H1 (cell line): ENCODE measurements around the gene KLHL28. TPM values are rescaled to one million over a fixed set of nuclear protein-coding genes. Genes with fewer than 3 reads are reported as not detected.
A peak's percentile ranks its signal among the peaks of the same experiment; 100 is the strongest.

Source experiments
- CTCF ChIA-PET: fragments of 300-600 bp; sonication (Branson Sonifier 250); formaldehyde crosslinking; loops from one replicate; lab custom pipeline; 2021; ENCODE audit not compliant: partially characterized antibody; lab: Charles Lee
- POLR2A ChIA-PET: fragments of 300-600 bp; sonication (Branson Sonifier 250); formaldehyde crosslinking; loops from one replicate; lab custom pipeline; 2021; ENCODE audit warnings: inconsistent platforms; ENCODE audit not compliant: partially characterized antibody; lab: Charles Lee
- DNase-seq, 2 experiments: peaks; one replicate each; pipeline versions ENCODE4 v3.0.0 to v3.0.0-alpha.2; 2010 to 2022; ENCODE audit warnings: low spot score in 2 of 2, low read depth in 1 of 2, mixed read lengths in 1 of 2
- FAIRE-seq: peaks from 2 replicates; lab custom pipeline; 2011; peaks lifted over from hg19 to GRCh38; lab: Jason Lieb, UNC
- H2AFZ ChIP-seq: 2 replicates; pipeline ENCODE4 v1.8.1; 2012; ENCODE audit warnings: low read length, inconsistent platforms
- H2AK5ac ChIP-seq: 2 replicates; pipeline ENCODE4 v1.6.1; 2013; ENCODE audit warnings: low read depth, low read length
- H2BK120ac ChIP-seq: replicated peaks from 2 replicates; pipeline ENCODE3; 2013; ENCODE audit warnings: low read depth, low read length, inconsistent platforms
- H2BK12ac ChIP-seq: 2 replicates; pipeline ENCODE4 v1.6.1; 2013; ENCODE audit warnings: low read depth, low read length
- H2BK15ac ChIP-seq: 2 replicates; pipeline ENCODE4 v1.6.1; 2013; ENCODE audit warnings: low read length
- H2BK20ac ChIP-seq: 2 replicates; pipeline ENCODE4 v1.6.1; 2013; ENCODE audit warnings: low read length
- H2BK5ac ChIP-seq: 2 replicates; pipeline ENCODE4 v1.6.1; 2013; ENCODE audit warnings: low read depth, low read length
- H3K14ac ChIP-seq: 2 replicates; pipeline ENCODE4 v1.6.1; 2013; ENCODE audit warnings: inconsistent platforms; ENCODE audit not compliant: insufficient read length
- H3K18ac ChIP-seq: 2 replicates; pipeline ENCODE4 v1.6.1; 2013; ENCODE audit warnings: low read length; ENCODE audit errors: extremely low read depth
- H3K23ac ChIP-seq: 2 replicates; pipeline ENCODE4 v1.6.1; 2013; ENCODE audit warnings: inconsistent platforms; ENCODE audit not compliant: insufficient read length
- H3K23me2 ChIP-seq: 2 replicates; pipeline ENCODE4 v1.6.1; 2013; ENCODE audit warnings: low read depth, low read length
- H3K27ac ChIP-seq: 2 replicates; pipeline ENCODE4 v1.6.1; 2011; ENCODE audit warnings: low read depth, low read length, inconsistent platforms
- H3K27me3 ChIP-seq, 4 experiments: replicated peaks in 1 of 4; 1 replicate in 1 of 4; 2 replicates in 3 of 4; pipeline versions ENCODE4 v1.6.1 to v1.8.1; 2011 to 2013; ENCODE audit warnings: low read length in 3 of 4, mild to moderate bottlenecking in 3 of 4, inconsistent platforms in 2 of 4, mixed read lengths in 2 of 4, moderate library complexity in 1 of 4; ENCODE audit not compliant: control insufficient read depth in 3 of 4, insufficient read depth in 3 of 4; ENCODE audit errors: extremely low read depth in 1 of 4
- H3K36me3 ChIP-seq, 4 experiments: 2 replicates each; pipeline versions ENCODE4 v1.6.1 to v1.8.1; 2011 to 2013; ENCODE audit warnings: mild to moderate bottlenecking in 4 of 4, low read length in 3 of 4, moderate library complexity in 2 of 4, control low read depth in 1 of 4, inconsistent platforms in 1 of 4; ENCODE audit not compliant: insufficient read depth in 4 of 4, control insufficient read depth in 2 of 4
- H3K4ac ChIP-seq: replicated peaks from 2 replicates; pipeline ENCODE3; 2013; ENCODE audit warnings: low read length, low read depth, mixed read lengths, inconsistent platforms; ENCODE audit not compliant: insufficient read length
- H3K4me1 ChIP-seq, 4 experiments: replicated peaks in 1 of 4; 1 replicate in 1 of 4; 2 replicates in 3 of 4; pipeline versions ENCODE4 v1.6.1 to v1.8.1; 2011 to 2013; ENCODE audit warnings: low read length in 3 of 4, inconsistent platforms in 2 of 4, mixed read lengths in 1 of 4; ENCODE audit not compliant: insufficient read depth in 4 of 4, control insufficient read depth in 3 of 4
- H3K4me2 ChIP-seq, 2 experiments: 2 replicates each; pipeline versions ENCODE4 v1.6.1 to v1.8.1; 2011 to 2013; ENCODE audit warnings: low read depth in 2 of 2, low read length in 2 of 2, control low read depth in 1 of 2, inconsistent platforms in 1 of 2, mild to moderate bottlenecking in 1 of 2; ENCODE audit not compliant: insufficient read depth in 1 of 2
- H3K4me3 ChIP-seq, 4 experiments: fragments of 200-600, 300-600 bp in 1 of 4; sonication (generic), shearing (Covaris generic), sonication (Bioruptor Twin) in 1 of 4; 2 replicates each; pipeline versions ENCODE4 v1.5.1 to v1.8.1; 2011 to 2016; ENCODE audit warnings: low read length in 4 of 4, low read depth in 3 of 4, control low read depth in 2 of 4, inconsistent platforms in 2 of 4, mild to moderate bottlenecking in 2 of 4, mixed read lengths in 1 of 4, moderate library complexity in 1 of 4; ENCODE audit not compliant: insufficient read depth in 2 of 4; ENCODE audit errors: extremely low read depth in 1 of 4
- H3K56ac ChIP-seq: replicated peaks from 2 replicates; pipeline ENCODE3; 2013; ENCODE audit warnings: low read depth, mild to moderate bottlenecking, mixed read lengths, low read length, inconsistent platforms; ENCODE audit not compliant: insufficient read length
- H3K79me1 ChIP-seq: 2 replicates; pipeline ENCODE4 v1.6.1; 2013; ENCODE audit warnings: low read depth, low read length, control low read depth
- H3K79me2 ChIP-seq, 2 experiments: 2 replicates each; pipeline versions ENCODE4 v1.6.1 to v1.8.1; 2012 to 2013; ENCODE audit warnings: low read length in 2 of 2, mild to moderate bottlenecking in 2 of 2, inconsistent platforms in 1 of 2; ENCODE audit not compliant: insufficient read depth in 2 of 2, control insufficient read depth in 1 of 2
- H3K9ac ChIP-seq, 4 experiments: replicated peaks in 1 of 4; 1 replicate in 1 of 4; 2 replicates in 3 of 4; pipeline versions ENCODE4 v1.6.1 to v1.8.1; 2011 to 2013; ENCODE audit warnings: low read depth in 3 of 4, low read length in 3 of 4, control low read depth in 2 of 4, mild to moderate bottlenecking in 2 of 4, moderate library complexity in 2 of 4, inconsistent platforms in 1 of 4; ENCODE audit errors: extremely low read depth in 1 of 4
- H3K9me3 ChIP-seq, 2 experiments: 2 replicates each; pipeline versions ENCODE4 v1.6.1 to v1.8.1; 2012 to 2013; ENCODE audit warnings: mild to moderate bottlenecking in 2 of 2, moderate library complexity in 2 of 2, control low read depth in 1 of 2, inconsistent platforms in 1 of 2, low read depth in 1 of 2, low read length in 1 of 2, mixed read lengths in 1 of 2; ENCODE audit not compliant: insufficient read depth in 2 of 2
- H4K20me1 ChIP-seq, 2 experiments: replicated peaks in 1 of 2; 2 replicates each; pipeline versions ENCODE3 to v1.8.1; 2011 to 2013; ENCODE audit warnings: inconsistent platforms in 2 of 2, low read length in 2 of 2, mild to moderate bottlenecking in 1 of 2; ENCODE audit not compliant: insufficient read depth in 2 of 2, control insufficient read depth in 1 of 2
- H4K5ac ChIP-seq: 2 replicates; pipeline ENCODE4 v1.6.1; 2013; ENCODE audit warnings: low read length, low read depth, mixed read lengths, inconsistent platforms; ENCODE audit not compliant: insufficient read length
- H4K8ac ChIP-seq: 2 replicates; pipeline ENCODE4 v1.8.0; 2013; ENCODE audit warnings: mild to moderate bottlenecking, moderate library complexity, low read length, inconsistent platforms; ENCODE audit not compliant: insufficient read depth; ENCODE audit errors: extremely low read depth
- H4K91ac ChIP-seq: replicated peaks from 2 replicates; pipeline ENCODE3; 2013; ENCODE audit warnings: low read length, mixed read lengths, inconsistent platforms; ENCODE audit not compliant: insufficient read length
- ASH2L ChIP-seq: fragments of 200-600, 300-600 bp; sonication (generic); IDR thresholded peaks from one replicate; pipeline ENCODE4 v1.7.1; 2017; ENCODE audit warnings: low read length
- CHD1 ChIP-seq: IDR thresholded peaks from 2 replicates; pipeline ENCODE4 v1.6.1; 2012; ENCODE audit warnings: low read depth, low read length, improper control_type of control experiment
- JUN ChIP-seq: IDR thresholded peaks from 2 replicates; pipeline ENCODE4 v1.6.1; 2011; ENCODE audit warnings: low read depth, mild to moderate bottlenecking, improper control_type of control experiment, low read length
- NANOG ChIP-seq: IDR thresholded peaks from 2 replicates; pipeline ENCODE4 v1.6.1; 2011; ENCODE audit warnings: low read length, low read depth, mild to moderate bottlenecking, inconsistent platforms; ENCODE audit not compliant: insufficient read depth, poor library complexity, severe bottlenecking
- NRF1 ChIP-seq: IDR thresholded peaks from 2 replicates; pipeline ENCODE4 v1.6.1; 2011; ENCODE audit warnings: mild to moderate bottlenecking, low read depth, low read length, improper control_type of control experiment
- RNF2 ChIP-seq: fragments of 200-900, 300-1000 bp; sonication (generic); IDR thresholded peaks from 2 replicates; pipeline ENCODE4 v1.7.1; 2016; ENCODE audit warnings: borderline replicate concordance, low read depth, mild to moderate bottlenecking, antibody characterized with exemption, low read length; ENCODE audit not compliant: poor library complexity, severe bottlenecking; ENCODE audit errors: missing control alignments
- SRF ChIP-seq: IDR thresholded peaks from 2 replicates; pipeline ENCODE4 v1.6.1; 2011; ENCODE audit warnings: mild to moderate bottlenecking, low read depth, low read length, moderate library complexity
- TEAD4 ChIP-seq: IDR thresholded peaks from 2 replicates; pipeline ENCODE4 v1.6.1; 2012; ENCODE audit warnings: low read depth, low read length, inconsistent platforms, mixed read lengths
- WGBS, 2 experiments: shearing (Covaris generic) in 1 of 2; methylation state at CpG; one replicate each; pipeline versions ENCODE4 v1.1.6 to v1.1.7; 2013 to 2015; ENCODE audit warnings: low lambda C conversion rate in 2 of 2, mixed read lengths in 2 of 2, inconsistent platforms in 1 of 2, low coverage in 1 of 2, missing lambda C conversion rate in 1 of 2; ENCODE audit not compliant: insufficient replicate concordance in 2 of 2, insufficient coverage in 1 of 2, insufficient read length in 1 of 2; ENCODE audit errors: extremely low coverage in 1 of 2, missing lambda C conversion rate in 1 of 2; 5-methylcytosine and 5-hydroxymethylcytosine counted together
- polyA plus RNA-seq, 7 experiments: library from polyadenylated mRNA; depleted of rRNA in 3 of 7; stranded (reverse) in 5 of 7; unstranded in 2 of 7; fragments of >200 nt in 5 of 7; fragments of 200-250 nt in 2 of 7; gene quantifications; 1 replicate in 5 of 7; 2 replicates in 1 of 7; 4 replicates in 1 of 7; pipeline versions ENCODE4 v1.2.1 to v1.2.3, GENCODE V29; 2011 to 2013; ENCODE audit warnings: missing spikeins in 2 of 7, mixed read lengths in 2 of 7
- total RNA-seq: library from RNA; stranded (reverse); fragmentation: NEBNext Ultra II Directional; extraction: Animal tissue kit (Norgen Biotek cat#: 25700); gene quantifications from 2 replicates; pipeline ENCODE4 v1.2.1, GENCODE V29; 2021

The KLHL28 gene
- total and polyA plus RNA-seq, 2 of the 8 experiments (the other 6 are each of a cell fraction or from before 2014, with no cell fraction given): 3.3 to 10.5 TPM

DNA sequence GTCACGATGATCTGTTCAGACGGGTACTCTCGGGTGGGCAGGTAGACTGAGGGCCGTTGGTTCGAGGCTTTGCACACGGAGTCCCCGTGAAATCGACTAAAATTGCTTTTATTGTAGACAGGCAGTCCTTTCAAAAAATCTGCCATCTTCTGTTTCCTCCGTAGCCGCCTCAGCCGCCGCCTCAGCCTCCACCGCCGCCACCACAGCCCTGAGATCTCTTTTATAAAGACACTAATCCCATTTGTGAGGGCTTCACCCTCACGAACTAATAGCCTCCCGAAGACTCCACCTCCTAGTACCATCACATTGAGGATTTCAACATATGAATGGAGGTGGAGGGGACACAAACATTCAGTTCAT is 74.2 kb downstream of the KLHL28 start:
- DNase-seq: no peak
- Histone ChIP-seq H2AFZ (no peak overlapping the region), H2BK12ac (no peak overlapping the region), H2AK5ac (no peak overlapping the region), H3K79me2 (no peaks in the 10 kb centered on the region), H4K91ac (no peak overlapping the region), H3K4me1 (no peaks in the 10 kb centered on the region), H4K20me1 (no peaks in the 10 kb centered on the region), H3K79me1 (no peaks in the 10 kb centered on the region), H3K27me3 (no peaks in the 10 kb centered on the region), H4K8ac (0 out of 2 replicates have a peak overlapping the region, but pooled peaks have one; percentile 46), H3K56ac (no peak overlapping the region), H3K18ac (no peak overlapping the region), H3K23ac (no peak overlapping the region), H3K4me2 (no peak overlapping the region), H3K23me2 (no peaks in the 10 kb centered on the region), H3K9me3 (no peaks in the 10 kb centered on the region; a peak in 1 of 4 replicates), H3K14ac (no peak overlapping the region), H3K4me3 (no peak overlapping the region), H3K27ac (no peak overlapping the region), H3K9ac (no peak overlapping the region), H2BK5ac (no peak overlapping the region), H4K5ac (no peak overlapping the region), H3K36me3 (no peaks in the 10 kb centered on the region), H3K4ac (no peak overlapping the region), H2BK20ac (no peak overlapping the region), H2BK15ac (no peak overlapping the region), H2BK120ac (no peak overlapping the region)
- ChIA-PET CTCF (no interaction called here), POLR2A (no interaction called here)
- TF ChIP-seq NRF1 (no peak), JUN (no peak), ASH2L (no peak), RNF2 (no peak), TEAD4 (no peak), SRF (no peak), CHD1 (no peak), NANOG (no peak)
- WGBS, 2 experiments: 90% methylated on average over 16 of the region's 16 CpGs; no CpG with 5 or more reads in 1 of the 2 experiments
- no peak for FAIRE-seq
